GM20000 (cell line): ENCODE measurements around the gene PRKN.

Source experiments
- DNase-seq: peaks from one replicate; pipeline ENCODE4 v3.0.0; 2012; ENCODE audit warnings: low spot score
- TF ChIP-seq, protein P1 (sequence below): IDR thresholded peaks from 2 replicates; pipeline ENCODE4 v1.5.1; 2012; ENCODE audit warnings: mild to moderate bottlenecking, control low read depth; ENCODE audit errors: extremely low read depth, missing control alignments

The PRKN gene

DNA sequence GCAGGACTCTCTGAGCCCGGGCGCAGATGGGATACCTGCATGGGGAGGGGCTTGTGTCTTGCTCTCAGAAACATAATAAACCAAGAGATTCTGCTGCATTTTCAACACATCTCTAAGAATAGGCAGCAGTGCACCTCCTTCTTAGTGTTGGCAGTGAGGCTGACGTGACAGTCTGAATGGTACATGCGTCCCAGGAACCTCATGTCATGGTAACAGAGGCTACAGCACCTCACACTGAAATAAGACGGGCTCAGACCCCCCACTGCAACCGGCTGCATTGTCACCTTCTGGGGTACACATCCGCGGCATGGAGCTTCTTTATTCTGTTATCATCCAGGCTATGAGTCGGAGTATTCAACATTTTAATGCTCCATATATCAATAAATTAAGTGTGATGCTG lies 1056.4 kb downstream of the PRKN start:
- TF ChIP-seq, protein P1, sequence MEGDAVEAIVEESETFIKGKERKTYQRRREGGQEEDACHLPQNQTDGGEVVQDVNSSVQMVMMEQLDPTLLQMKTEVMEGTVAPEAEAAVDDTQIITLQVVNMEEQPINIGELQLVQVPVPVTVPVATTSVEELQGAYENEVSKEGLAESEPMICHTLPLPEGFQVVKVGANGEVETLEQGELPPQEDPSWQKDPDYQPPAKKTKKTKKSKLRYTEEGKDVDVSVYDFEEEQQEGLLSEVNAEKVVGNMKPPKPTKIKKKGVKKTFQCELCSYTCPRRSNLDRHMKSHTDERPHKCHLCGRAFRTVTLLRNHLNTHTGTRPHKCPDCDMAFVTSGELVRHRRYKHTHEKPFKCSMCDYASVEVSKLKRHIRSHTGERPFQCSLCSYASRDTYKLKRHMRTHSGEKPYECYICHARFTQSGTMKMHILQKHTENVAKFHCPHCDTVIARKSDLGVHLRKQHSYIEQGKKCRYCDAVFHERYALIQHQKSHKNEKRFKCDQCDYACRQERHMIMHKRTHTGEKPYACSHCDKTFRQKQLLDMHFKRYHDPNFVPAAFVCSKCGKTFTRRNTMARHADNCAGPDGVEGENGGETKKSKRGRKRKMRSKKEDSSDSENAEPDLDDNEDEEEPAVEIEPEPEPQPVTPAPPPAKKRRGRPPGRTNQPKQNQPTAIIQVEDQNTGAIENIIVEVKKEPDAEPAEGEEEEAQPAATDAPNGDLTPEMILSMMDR = no peak
- no peak for DNase-seq

- DNase-seq = no peak
- TF ChIP-seq, protein P1 = no peak
Observed at GRCh38 chr6:161668665-161669064, 1058.9 kb downstream of the PRKN start.

- DNase-seq = no peak
- TF ChIP-seq, protein P1 = no peak
Observed at GRCh38 chr6:161667957-161668356, 1059.6 kb downstream of the PRKN start.

GRCh38 chr6:161663682-161664081 lies 1063.9 kb downstream of the PRKN start:
- TF ChIP-seq, protein P1 = no peak
- DNase-seq = no peak

DNA sequence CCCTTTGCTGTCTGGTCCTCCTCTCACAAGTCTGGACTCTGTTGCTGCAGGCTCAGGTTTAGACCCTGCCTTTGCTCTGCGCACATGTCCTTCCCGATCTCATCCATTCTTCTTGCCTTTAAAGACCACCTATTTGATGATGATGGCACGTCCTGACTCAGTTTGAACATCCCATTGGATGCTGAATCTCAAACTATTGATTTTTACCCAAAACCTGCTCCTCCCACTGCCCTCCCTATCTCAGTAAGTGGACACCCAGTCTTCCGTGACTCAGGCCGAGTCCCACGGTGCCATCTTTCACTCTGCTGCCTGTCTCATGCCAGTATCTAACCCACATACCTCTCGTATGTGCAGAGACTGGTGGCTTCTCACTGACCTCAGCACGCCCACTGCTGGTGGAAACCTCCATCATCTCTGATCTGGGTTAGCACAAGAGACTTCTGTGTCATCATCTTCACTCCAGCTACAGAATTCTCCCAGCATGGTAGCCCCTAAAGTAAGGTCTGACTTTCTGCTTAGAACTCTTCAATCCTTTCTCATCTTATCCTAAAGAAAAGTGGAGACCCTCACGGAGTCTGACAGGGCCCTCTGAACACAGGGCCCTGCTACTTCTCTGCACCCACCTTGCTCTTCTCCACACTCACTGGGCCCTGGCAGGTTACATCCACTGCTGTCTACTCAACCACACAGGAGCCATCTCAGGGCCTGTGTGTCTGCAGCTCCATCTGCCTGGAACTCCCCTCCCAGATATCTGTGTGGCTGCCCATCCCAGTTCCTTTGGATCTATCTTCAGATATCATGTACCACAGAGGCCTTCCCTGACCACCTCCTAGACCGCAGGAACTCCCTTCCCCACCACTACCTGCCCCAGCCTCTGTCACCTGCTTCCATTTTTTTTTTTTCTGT lies 1066.6 kb downstream of the PRKN start:
- TF ChIP-seq, protein P1 = no peak
- DNase-seq = no peak

GRCh38 chr6:161658211-161658610 lies 1069.4 kb downstream of the PRKN start:
- no peak for DNase-seq
- TF ChIP-seq, protein P1 = no peak

- no peak for DNase-seq
- TF ChIP-seq, protein P1 = no peak
Observed at GRCh38 chr6:161654209-161654608, 1073.4 kb downstream of the PRKN start.
